ENCODE data around the gene PRDM10.
A peak's percentile ranks its signal among the peaks of the same experiment; 100 is the strongest.

The PRDM10 gene

DNA sequence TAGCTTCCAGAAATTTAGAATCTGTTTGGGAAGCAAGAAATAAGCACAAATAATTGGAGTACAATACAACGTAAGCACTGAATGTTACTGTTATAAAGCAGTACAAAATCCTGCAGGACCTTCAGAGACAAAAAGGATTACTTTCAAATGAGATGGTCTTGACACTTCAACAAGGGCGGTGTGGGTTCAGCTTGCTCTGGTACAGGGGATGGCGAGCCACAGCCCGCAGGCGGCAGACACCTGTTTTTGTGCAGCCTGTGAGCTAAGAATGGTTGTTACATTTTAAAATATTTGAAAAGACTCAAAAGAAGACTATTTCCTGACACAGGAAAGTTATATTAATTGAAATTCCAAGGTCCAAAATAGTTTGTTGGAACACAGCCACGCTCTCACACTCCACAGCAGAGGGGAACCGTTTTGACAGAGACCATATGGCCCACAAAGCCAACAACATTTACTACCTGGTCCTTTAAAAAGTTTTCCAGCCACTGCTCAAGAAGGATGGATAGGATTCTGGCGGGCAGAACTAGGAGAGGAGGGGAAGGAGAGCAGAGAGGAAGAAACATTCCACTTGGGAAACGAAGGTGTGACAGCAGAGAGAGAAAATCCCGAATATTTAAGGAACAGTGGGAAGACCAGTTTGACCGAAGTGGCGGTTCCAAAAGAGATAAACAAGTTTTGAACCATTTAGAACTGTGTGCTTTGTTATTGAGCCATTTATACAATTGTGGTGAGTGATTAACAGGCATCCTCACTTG lies 6.3 kb downstream of the PRDM10 start:
- ChIA-PET CTCF (interaction anchor here (0.9 to 2.0 kb wide), 3 partner anchors 23 to 135 kb away, joined by 3 to 9 read pairs (median 3); no protein-coding TSS in a partner anchor), POLR2A (no interaction called here)
- peaks cover 0 to 3% (median 0%) of the 10 kb centered on the region in 5 experiments for H3K9me3 ChIP-seq (ENCODE audit: control extremely low read depth in 1 of 5, control insufficient read depth in 4 of 5, insufficient read depth in 2 of 5, low read depth in 1 of 5, low read length in 4 of 5)
- no peak for DNase-seq
- no peaks in the 10 kb centered on the region for H3K27me3 ChIP-seq (replicated peaks in 2 of 5; ENCODE audit: control insufficient read depth in 4 of 5, insufficient read depth in 5 of 5, low read length in 4 of 5)
- no peak overlapping the region for H3K4me3 ChIP-seq (ENCODE audit: control insufficient read depth in 1 of 7, extremely low read depth in 1 of 7, insufficient read depth in 4 of 7, low read depth in 2 of 7, low read length in 6 of 7)
- peaks cover 0 to 34% (median 21%) of the 10 kb centered on the region in 4 experiments for H3K4me1 ChIP-seq (ENCODE audit: control extremely low read depth in 1 of 4, control insufficient read depth in 4 of 4, insufficient read depth in 4 of 4, low read length in 3 of 4)
- H3K36me3 ChIP-seq (ENCODE audit: control insufficient read depth in 4 of 4, insufficient read depth in 4 of 4, low read length in 3 of 4): peaks cover 4 to 12% (median 10%) of the 10 kb centered on the region in 4 experiments
- H3K27ac ChIP-seq (ENCODE audit: insufficient read depth in 1 of 2, low read depth in 1 of 2, low read length in 2 of 2, poor library complexity in 1 of 2, severe bottlenecking in 2 of 2): no peak overlapping the region
- WGBS (ENCODE audit: insufficient coverage): 93% methylated on average over 9 of the region's 12 CpGs

DNA sequence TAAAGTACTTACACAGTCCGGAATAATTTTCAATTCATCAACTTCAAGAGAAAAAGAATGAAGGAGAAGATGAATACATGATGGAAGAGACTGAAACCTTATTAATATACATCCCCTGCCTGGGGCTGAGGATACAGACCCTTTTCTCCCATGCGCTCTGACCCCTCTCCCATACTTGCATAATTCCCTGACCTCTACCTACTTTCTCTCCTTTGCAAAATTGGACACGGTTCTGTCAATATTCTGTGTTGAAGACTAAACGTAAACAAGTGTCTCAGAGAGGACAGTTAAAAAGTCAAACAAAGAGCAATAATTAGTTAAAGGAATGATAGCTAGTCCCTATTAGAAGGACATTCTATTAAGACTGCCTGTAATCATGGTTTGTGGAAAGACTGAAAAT lies 7.5 kb downstream of the PRDM10 start:
- ChIA-PET CTCF (interaction anchor here (0.7 to 1.5 kb wide), 2 partner anchors 9 to 10 kb away, joined by 3 read pairs; no protein-coding TSS in a partner anchor), POLR2A (no interaction called here)
- Histone ChIP-seq H3K4me3 (ENCODE audit: control insufficient read depth in 1 of 7, extremely low read depth in 1 of 7, insufficient read depth in 4 of 7, low read depth in 2 of 7, low read length in 6 of 7) (no peak overlapping the region), H3K36me3 (ENCODE audit: control insufficient read depth in 4 of 4, insufficient read depth in 4 of 4, low read length in 3 of 4) (peaks cover 4 to 12% (median 10%) of the 10 kb centered on the region in 4 experiments), H3K27me3 (replicated peaks in 2 of 5; ENCODE audit: control insufficient read depth in 4 of 5, insufficient read depth in 5 of 5, low read length in 4 of 5) (no peaks in the 10 kb centered on the region), H3K9me3 (ENCODE audit: control extremely low read depth in 1 of 5, control insufficient read depth in 4 of 5, insufficient read depth in 2 of 5, low read depth in 1 of 5, low read length in 4 of 5) (peaks cover 0 to 3% (median 0%) of the 10 kb centered on the region in 5 experiments), H3K27ac (ENCODE audit: insufficient read depth in 1 of 2, low read depth in 1 of 2, low read length in 2 of 2, poor library complexity in 1 of 2, severe bottlenecking in 2 of 2) (no peak overlapping the region), H3K4me1 (ENCODE audit: control extremely low read depth in 1 of 4, control insufficient read depth in 4 of 4, insufficient read depth in 4 of 4, low read length in 3 of 4) (peaks cover 0 to 23% (median 10%) of the 10 kb centered on the region in 4 experiments)
- DNase-seq: no peak
- WGBS (ENCODE audit: insufficient coverage): 92% methylated on average over 2 of the region's 4 CpGs

DNA sequence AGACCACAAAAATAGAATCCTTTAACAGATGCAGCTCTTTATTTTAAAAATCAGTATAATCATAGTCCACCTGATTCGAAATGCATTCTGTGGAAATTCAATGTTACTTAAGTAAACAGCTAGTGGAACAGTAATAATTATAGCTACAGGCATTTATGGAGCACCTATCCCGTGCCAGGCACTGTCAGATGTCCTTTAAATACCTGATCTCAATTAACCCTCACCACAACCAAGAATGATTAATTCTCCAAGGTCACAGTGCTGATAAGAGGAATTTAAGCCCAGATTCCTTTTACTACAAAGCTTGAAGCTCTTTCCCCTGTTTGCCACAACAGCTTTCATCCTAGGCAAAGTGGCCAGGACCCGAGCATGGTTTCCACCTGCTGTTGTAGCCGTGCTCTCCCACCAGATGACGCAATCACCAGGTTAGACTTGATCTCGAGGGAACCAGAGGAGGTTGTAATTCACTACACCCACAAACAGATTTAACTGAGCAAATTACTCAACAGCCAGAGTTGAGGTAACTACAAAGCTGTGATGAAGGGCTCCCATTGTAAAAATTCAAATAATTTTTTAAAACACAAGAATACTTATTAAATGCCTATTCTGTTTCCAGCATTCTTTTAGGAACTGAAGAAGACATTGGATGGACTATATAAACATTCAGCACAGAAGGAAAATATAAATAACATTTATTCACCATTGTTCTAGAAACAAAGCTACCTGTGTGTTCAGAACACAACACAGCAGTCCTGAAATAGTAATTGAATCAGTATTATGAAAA lies 10.3 kb downstream of the PRDM10 start:
- Histone ChIP-seq H3K27ac (ENCODE audit: insufficient read depth in 1 of 2, low read depth in 1 of 2, low read length in 2 of 2, poor library complexity in 1 of 2, severe bottlenecking in 2 of 2) (no peak overlapping the region), H3K4me3 (ENCODE audit: control insufficient read depth in 1 of 7, extremely low read depth in 1 of 7, insufficient read depth in 4 of 7, low read depth in 2 of 7, low read length in 6 of 7) (no peak overlapping the region), H3K36me3 (ENCODE audit: control insufficient read depth in 4 of 4, insufficient read depth in 4 of 4, low read length in 3 of 4) (peaks cover 2 to 12% (median 10%) of the 10 kb centered on the region in 4 experiments), H3K9me3 (ENCODE audit: control extremely low read depth in 1 of 5, control insufficient read depth in 4 of 5, insufficient read depth in 2 of 5, low read depth in 1 of 5, low read length in 4 of 5) (peaks cover 0 to 3% (median 0%) of the 10 kb centered on the region in 5 experiments), H3K4me1 (ENCODE audit: control extremely low read depth in 1 of 4, control insufficient read depth in 4 of 4, insufficient read depth in 4 of 4, low read length in 3 of 4) (peaks cover 0 to 16% (median 7%) of the 10 kb centered on the region in 4 experiments), H3K27me3 (replicated peaks in 2 of 5; ENCODE audit: control insufficient read depth in 4 of 5, insufficient read depth in 5 of 5, low read length in 4 of 5) (no peaks in the 10 kb centered on the region)
- 89% methylated on average over 1 of the region's 6 CpGs for WGBS (ENCODE audit: insufficient coverage)
- CTCF ChIA-PET: interaction anchor here (0.5 to 11.0 kb wide), 23 partner anchors 9 to 140 kb away, joined by 3 to 105 read pairs (median 4); partner anchors contain the start of gene PRDM10
- DNase-seq: peak; percentile 71 to 89 (median 87)
- POLR2A ChIA-PET: interaction anchor here (0.5 to 2.8 kb wide), 6 partner anchors 10 to 290 kb away, joined by 3 to 12 read pairs (median 4); partner anchors contain the start of gene PRDM10

DNA sequence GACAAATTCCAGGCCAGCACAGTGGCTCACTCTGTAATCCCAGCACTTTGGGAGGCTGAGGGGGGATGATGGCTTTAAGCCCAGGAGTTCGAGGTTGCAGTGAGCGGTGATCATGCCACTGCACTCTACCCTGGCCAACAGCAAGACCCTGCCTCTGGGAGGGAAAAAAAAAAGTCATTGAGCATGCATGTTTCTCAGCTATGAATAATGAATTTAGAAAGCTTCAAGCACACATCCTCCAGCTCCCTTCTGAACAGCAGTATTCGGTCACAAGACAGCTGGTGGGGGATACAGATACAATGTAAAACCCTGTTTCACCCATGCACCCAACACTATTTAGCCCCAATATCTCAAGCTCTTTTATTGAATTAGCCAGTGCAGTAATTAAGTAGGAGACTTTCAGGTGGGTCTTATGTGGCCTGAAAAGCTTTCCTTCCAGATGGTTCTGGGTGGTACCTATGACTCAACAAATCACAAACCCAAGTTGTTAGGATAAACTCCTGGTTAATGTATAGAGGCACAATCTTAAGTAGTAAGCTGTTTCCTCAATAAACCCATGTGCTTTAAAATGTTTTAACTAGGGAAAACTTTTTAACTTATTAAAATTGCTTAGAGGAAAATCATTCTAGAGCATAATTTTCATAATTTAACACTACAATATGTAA lies 13.4 kb downstream of the PRDM10 start:
- H3K27ac ChIP-seq (ENCODE audit: insufficient read depth in 1 of 2, low read depth in 1 of 2, low read length in 2 of 2, poor library complexity in 1 of 2, severe bottlenecking in 2 of 2): peak overlapping the region in 1 of 2 experiments; percentile 6
- ChIA-PET POLR2A (no interaction called here), CTCF (interaction anchor here (0.9 to 11.0 kb wide), 5 partner anchors 25 to 144 kb away, joined by 3 to 105 read pairs (median 4); no protein-coding TSS in a partner anchor)
- no peaks in the 10 kb centered on the region for H3K9me3 ChIP-seq (ENCODE audit: control extremely low read depth in 1 of 5, control insufficient read depth in 4 of 5, insufficient read depth in 2 of 5, low read depth in 1 of 5, low read length in 4 of 5)
- DNase-seq: peak in 2 of 3 donors; percentile 33 to 66
- 60% methylated on average over 2 of the region's 3 CpGs for WGBS (ENCODE audit: insufficient coverage)
- H3K4me1 ChIP-seq (ENCODE audit: control extremely low read depth in 1 of 4, control insufficient read depth in 4 of 4, insufficient read depth in 4 of 4, low read length in 3 of 4): peaks cover 0 to 16% (median 6%) of the 10 kb centered on the region in 4 experiments
- H3K27me3 ChIP-seq (replicated peaks in 2 of 5; ENCODE audit: control insufficient read depth in 4 of 5, insufficient read depth in 5 of 5, low read length in 4 of 5): no peaks in the 10 kb centered on the region
- no peaks in the 10 kb centered on the region for H3K36me3 ChIP-seq (ENCODE audit: control insufficient read depth in 4 of 4, insufficient read depth in 4 of 4, low read length in 3 of 4)
- H3K4me3 ChIP-seq (ENCODE audit: control insufficient read depth in 1 of 7, extremely low read depth in 1 of 7, insufficient read depth in 4 of 7, low read depth in 2 of 7, low read length in 6 of 7): no peak overlapping the region

DNA sequence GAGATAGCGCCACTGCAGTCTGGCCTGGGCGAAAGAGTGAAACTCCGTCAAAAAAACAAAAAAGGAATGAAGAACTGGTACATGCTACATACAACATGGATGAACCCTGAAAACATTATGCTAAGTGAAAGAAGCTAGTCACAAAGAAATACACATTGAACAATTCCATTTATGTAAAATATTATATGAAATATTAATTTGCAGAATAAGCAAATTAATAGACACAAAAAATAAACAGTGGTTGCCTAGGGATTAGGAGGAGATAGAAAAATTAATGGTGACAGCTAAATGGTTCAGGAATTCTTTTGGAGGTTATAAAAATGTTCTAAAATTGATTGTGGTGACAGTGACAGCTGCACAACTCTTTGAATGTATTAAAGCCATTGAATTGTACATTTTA lies 14.7 kb downstream of the PRDM10 start:
- ChIA-PET CTCF (interaction anchor here (0.9 to 11.0 kb wide), 3 partner anchors 20 to 145 kb away, joined by 3 to 105 read pairs (median 6); no protein-coding TSS in a partner anchor), POLR2A (interaction anchor here (0.6 kb wide), 1 partner anchor 1198 kb away, joined by 4 read pairs; no protein-coding TSS in a partner anchor)
- H3K9me3 ChIP-seq (ENCODE audit: control extremely low read depth in 1 of 5, control insufficient read depth in 4 of 5, insufficient read depth in 2 of 5, low read depth in 1 of 5, low read length in 4 of 5): no peaks in the 10 kb centered on the region
- no peak for DNase-seq
- peaks cover 0 to 15% (median 6%) of the 10 kb centered on the region in 4 experiments for H3K4me1 ChIP-seq (ENCODE audit: control extremely low read depth in 1 of 4, control insufficient read depth in 4 of 4, insufficient read depth in 4 of 4, low read length in 3 of 4)
- H3K27me3 ChIP-seq (replicated peaks in 2 of 5; ENCODE audit: control insufficient read depth in 4 of 5, insufficient read depth in 5 of 5, low read length in 4 of 5): no peaks in the 10 kb centered on the region
- 100% methylated on average over 2 of the region's 3 CpGs for WGBS (ENCODE audit: insufficient coverage)
- H3K27ac ChIP-seq (ENCODE audit: insufficient read depth in 1 of 2, low read depth in 1 of 2, low read length in 2 of 2, poor library complexity in 1 of 2, severe bottlenecking in 2 of 2): no peak overlapping the region
- H3K4me3 ChIP-seq (ENCODE audit: control insufficient read depth in 1 of 7, extremely low read depth in 1 of 7, insufficient read depth in 4 of 7, low read depth in 2 of 7, low read length in 6 of 7): no peak overlapping the region
- no peaks in the 10 kb centered on the region for H3K36me3 ChIP-seq (ENCODE audit: control insufficient read depth in 4 of 4, insufficient read depth in 4 of 4, low read length in 3 of 4)

DNA sequence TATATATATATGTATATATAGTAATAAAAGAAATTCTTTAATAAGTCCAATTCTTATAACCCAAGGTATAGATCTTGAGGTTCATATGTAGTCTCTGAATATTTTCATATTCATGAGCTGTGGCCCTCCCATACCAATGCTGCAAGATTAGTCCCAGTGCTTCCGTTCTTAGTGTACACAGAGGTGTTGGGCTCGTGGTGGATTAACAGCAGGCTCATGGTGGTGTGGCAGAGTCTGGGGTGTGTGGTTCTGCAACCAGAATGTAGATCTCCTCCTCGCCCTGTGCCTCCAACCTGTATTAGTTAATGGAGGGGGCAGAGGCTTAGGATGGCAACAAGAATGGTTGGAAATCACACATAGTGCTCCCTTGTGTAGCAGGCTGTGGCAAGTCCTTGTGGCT lies 16.8 kb downstream of the PRDM10 start:
- H3K9me3 ChIP-seq (ENCODE audit: control extremely low read depth in 1 of 5, control insufficient read depth in 4 of 5, insufficient read depth in 2 of 5, low read depth in 1 of 5, low read length in 4 of 5): no peaks in the 10 kb centered on the region
- CTCF ChIA-PET: interaction anchor here (1.1 to 11.0 kb wide), 3 partner anchors 9 to 147 kb away, joined by 3 to 105 read pairs (median 3); no protein-coding TSS in a partner anchor
- no peak for DNase-seq
- H3K4me3 ChIP-seq (ENCODE audit: control insufficient read depth in 1 of 7, extremely low read depth in 1 of 7, insufficient read depth in 4 of 7, low read depth in 2 of 7, low read length in 6 of 7): no peak overlapping the region
- WGBS (ENCODE audit: insufficient coverage): 88% methylated on average over 1 of the region's 3 CpGs
- no peaks in the 10 kb centered on the region for H3K36me3 ChIP-seq (ENCODE audit: control insufficient read depth in 4 of 4, insufficient read depth in 4 of 4, low read length in 3 of 4)
- POLR2A ChIA-PET: interaction anchor here (1.0 kb wide), 1 partner anchor 13 kb away, joined by 4 read pairs; no protein-coding TSS in a partner anchor
- peaks cover 0 to 7% (median 3%) of the 10 kb centered on the region in 4 experiments for H3K4me1 ChIP-seq (ENCODE audit: control extremely low read depth in 1 of 4, control insufficient read depth in 4 of 4, insufficient read depth in 4 of 4, low read length in 3 of 4)
- H3K27ac ChIP-seq (ENCODE audit: insufficient read depth in 1 of 2, low read depth in 1 of 2, low read length in 2 of 2, poor library complexity in 1 of 2, severe bottlenecking in 2 of 2): no peak overlapping the region
- no peaks in the 10 kb centered on the region for H3K27me3 ChIP-seq (replicated peaks in 2 of 5; ENCODE audit: control insufficient read depth in 4 of 5, insufficient read depth in 5 of 5, low read length in 4 of 5)
